ENCODE results near the gene UHRF2. TPM values are rescaled to one million over a fixed set of nuclear protein-coding genes. Genes with fewer than 3 reads are reported as not detected.

The UHRF2 gene
- total and polyA plus RNA-seq, 9 of the 15 experiments (the other 6 are each of a cell fraction or from before 2014, with no cell fraction given): 5.6 to 39.0 (median 20.1) TPM

DNA sequence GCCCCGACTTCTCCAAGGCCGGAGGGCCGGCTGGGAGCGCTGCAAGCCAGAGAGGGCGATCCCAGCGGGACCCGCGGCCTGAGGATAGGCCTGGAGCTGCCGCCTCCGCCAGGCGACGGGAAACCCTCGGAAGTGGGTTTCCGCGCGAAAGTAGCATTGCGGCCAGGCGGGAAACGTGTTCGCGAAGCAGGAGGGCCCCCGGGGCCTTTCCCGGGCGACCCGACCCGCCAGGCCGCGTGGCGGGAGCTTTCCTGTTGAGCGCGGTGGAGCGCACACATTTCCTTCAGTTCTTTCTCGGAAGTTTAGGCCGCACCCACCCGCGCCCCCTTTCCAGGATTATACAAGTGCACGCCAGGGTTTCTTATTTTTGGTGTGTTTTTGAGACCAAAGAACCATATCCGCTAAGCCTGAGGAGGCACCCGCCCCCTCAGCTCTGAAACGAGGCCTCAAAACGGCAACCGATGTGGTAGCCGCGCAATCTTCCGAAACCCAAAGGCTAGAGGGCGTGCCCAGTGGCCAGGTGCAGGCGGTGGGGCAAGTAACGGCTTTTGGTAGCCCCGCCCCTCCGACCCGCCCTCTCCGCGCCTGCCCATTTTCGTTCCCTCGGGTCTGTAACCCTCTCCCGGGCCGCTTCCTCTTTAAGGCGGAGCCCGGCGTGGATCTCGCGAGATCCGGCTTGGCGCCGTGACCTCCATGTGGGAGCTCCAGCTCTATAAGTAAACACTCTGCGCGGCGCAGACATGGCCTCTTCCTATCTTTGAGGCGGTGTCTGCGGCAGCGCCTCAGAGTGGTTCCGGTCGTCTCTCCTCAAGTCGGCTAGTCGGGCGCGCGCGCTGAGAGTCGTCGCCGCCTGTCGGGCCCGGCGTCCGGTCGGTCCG lies at the start of gene UHRF2 (continued):
- TF ChIP-seq, protein P1, sequence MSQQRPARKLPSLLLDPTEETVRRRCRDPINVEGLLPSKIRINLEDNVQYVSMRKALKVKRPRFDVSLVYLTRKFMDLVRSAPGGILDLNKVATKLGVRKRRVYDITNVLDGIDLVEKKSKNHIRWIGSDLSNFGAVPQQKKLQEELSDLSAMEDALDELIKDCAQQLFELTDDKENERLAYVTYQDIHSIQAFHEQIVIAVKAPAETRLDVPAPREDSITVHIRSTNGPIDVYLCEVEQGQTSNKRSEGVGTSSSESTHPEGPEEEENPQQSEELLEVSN (IDR thresholded peaks at IDR 0.05; ENCODE audit: borderline replicate concordance in 1 of 2, extremely low read depth in 1 of 2, insufficient read depth in 1 of 2, insufficient read length in 1 of 2, low read depth in 1 of 2, low read length in 1 of 2, poor library complexity in 1 of 2, severe bottlenecking in 1 of 2): peak; percentile 7 to 38
- TF ChIP-seq MTA1 (IDR thresholded peaks at IDR 0.05; ENCODE audit: borderline replicate concordance) (no peak), BDP1 (IDR thresholded peaks at IDR 0.05; ENCODE audit: insufficient read depth, insufficient read length) (no peak), ZNF184 (CRISPR knock-in tag; IDR thresholded peaks at IDR 0.05) (no peak), EP400 (IDR thresholded peaks at IDR 0.05) (peak; percentile 58), SMARCE1 (IDR thresholded peaks at IDR 0.05) (no peak), ZNF785 (CRISPR knock-in tag; IDR thresholded peaks at IDR 0.05) (no peak)
- TF ChIP-seq, protein P2, sequence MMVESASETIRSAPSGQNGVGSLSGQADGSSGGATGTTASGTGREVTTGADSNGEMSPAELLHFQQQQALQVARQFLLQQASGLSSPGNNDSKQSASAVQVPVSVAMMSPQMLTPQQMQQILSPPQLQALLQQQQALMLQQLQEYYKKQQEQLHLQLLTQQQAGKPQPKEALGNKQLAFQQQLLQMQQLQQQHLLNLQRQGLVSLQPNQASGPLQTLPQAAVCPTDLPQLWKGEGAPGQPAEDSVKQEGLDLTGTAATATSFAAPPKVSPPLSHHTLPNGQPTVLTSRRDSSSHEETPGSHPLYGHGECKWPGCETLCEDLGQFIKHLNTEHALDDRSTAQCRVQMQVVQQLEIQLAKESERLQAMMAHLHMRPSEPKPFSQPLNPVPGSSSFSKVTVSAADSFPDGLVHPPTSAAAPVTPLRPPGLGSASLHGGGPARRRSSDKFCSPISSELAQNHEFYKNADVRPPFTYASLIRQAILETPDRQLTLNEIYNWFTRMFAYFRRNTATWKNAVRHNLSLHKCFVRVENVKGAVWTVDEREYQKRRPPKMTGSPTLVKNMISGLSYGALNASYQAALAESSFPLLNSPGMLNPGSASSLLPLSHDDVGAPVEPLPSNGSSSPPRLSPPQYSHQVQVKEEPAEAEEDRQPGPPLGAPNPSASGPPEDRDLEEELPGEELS (CRISPR knock-in tag; IDR thresholded peaks at IDR 0.05; ENCODE audit: borderline replicate concordance): no peak
- TF ChIP-seq, protein P3, sequence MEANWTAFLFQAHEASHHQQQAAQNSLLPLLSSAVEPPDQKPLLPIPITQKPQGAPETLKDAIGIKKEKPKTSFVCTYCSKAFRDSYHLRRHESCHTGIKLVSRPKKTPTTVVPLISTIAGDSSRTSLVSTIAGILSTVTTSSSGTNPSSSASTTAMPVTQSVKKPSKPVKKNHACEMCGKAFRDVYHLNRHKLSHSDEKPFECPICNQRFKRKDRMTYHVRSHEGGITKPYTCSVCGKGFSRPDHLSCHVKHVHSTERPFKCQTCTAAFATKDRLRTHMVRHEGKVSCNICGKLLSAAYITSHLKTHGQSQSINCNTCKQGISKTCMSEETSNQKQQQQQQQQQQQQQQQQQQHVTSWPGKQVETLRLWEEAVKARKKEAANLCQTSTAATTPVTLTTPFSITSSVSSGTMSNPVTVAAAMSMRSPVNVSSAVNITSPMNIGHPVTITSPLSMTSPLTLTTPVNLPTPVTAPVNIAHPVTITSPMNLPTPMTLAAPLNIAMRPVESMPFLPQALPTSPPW (CRISPR knock-in tag; IDR thresholded peaks at IDR 0.05): peak; percentile 32; the same call in 1 of the 2 replicates
- TF ChIP-seq, protein P4, sequence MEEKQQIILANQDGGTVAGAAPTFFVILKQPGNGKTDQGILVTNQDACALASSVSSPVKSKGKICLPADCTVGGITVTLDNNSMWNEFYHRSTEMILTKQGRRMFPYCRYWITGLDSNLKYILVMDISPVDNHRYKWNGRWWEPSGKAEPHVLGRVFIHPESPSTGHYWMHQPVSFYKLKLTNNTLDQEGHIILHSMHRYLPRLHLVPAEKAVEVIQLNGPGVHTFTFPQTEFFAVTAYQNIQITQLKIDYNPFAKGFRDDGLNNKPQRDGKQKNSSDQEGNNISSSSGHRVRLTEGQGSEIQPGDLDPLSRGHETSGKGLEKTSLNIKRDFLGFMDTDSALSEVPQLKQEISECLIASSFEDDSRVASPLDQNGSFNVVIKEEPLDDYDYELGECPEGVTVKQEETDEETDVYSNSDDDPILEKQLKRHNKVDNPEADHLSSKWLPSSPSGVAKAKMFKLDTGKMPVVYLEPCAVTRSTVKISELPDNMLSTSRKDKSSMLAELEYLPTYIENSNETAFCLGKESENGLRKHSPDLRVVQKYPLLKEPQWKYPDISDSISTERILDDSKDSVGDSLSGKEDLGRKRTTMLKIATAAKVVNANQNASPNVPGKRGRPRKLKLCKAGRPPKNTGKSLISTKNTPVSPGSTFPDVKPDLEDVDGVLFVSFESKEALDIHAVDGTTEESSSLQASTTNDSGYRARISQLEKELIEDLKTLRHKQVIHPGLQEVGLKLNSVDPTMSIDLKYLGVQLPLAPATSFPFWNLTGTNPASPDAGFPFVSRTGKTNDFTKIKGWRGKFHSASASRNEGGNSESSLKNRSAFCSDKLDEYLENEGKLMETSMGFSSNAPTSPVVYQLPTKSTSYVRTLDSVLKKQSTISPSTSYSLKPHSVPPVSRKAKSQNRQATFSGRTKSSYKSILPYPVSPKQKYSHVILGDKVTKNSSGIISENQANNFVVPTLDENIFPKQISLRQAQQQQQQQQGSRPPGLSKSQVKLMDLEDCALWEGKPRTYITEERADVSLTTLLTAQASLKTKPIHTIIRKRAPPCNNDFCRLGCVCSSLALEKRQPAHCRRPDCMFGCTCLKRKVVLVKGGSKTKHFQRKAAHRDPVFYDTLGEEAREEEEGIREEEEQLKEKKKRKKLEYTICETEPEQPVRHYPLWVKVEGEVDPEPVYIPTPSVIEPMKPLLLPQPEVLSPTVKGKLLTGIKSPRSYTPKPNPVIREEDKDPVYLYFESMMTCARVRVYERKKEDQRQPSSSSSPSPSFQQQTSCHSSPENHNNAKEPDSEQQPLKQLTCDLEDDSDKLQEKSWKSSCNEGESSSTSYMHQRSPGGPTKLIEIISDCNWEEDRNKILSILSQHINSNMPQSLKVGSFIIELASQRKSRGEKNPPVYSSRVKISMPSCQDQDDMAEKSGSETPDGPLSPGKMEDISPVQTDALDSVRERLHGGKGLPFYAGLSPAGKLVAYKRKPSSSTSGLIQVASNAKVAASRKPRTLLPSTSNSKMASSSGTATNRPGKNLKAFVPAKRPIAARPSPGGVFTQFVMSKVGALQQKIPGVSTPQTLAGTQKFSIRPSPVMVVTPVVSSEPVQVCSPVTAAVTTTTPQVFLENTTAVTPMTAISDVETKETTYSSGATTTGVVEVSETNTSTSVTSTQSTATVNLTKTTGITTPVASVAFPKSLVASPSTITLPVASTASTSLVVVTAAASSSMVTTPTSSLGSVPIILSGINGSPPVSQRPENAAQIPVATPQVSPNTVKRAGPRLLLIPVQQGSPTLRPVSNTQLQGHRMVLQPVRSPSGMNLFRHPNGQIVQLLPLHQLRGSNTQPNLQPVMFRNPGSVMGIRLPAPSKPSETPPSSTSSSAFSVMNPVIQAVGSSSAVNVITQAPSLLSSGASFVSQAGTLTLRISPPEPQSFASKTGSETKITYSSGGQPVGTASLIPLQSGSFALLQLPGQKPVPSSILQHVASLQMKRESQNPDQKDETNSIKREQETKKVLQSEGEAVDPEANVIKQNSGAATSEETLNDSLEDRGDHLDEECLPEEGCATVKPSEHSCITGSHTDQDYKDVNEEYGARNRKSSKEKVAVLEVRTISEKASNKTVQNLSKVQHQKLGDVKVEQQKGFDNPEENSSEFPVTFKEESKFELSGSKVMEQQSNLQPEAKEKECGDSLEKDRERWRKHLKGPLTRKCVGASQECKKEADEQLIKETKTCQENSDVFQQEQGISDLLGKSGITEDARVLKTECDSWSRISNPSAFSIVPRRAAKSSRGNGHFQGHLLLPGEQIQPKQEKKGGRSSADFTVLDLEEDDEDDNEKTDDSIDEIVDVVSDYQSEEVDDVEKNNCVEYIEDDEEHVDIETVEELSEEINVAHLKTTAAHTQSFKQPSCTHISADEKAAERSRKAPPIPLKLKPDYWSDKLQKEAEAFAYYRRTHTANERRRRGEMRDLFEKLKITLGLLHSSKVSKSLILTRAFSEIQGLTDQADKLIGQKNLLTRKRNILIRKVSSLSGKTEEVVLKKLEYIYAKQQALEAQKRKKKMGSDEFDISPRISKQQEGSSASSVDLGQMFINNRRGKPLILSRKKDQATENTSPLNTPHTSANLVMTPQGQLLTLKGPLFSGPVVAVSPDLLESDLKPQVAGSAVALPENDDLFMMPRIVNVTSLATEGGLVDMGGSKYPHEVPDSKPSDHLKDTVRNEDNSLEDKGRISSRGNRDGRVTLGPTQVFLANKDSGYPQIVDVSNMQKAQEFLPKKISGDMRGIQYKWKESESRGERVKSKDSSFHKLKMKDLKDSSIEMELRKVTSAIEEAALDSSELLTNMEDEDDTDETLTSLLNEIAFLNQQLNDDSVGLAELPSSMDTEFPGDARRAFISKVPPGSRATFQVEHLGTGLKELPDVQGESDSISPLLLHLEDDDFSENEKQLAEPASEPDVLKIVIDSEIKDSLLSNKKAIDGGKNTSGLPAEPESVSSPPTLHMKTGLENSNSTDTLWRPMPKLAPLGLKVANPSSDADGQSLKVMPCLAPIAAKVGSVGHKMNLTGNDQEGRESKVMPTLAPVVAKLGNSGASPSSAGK (IDR thresholded peaks at IDR 0.05): peak; percentile 63
